Hepatocyte (in vitro differentiated cells): ENCODE data around the gene LRRC4C. TPM values are rescaled to one million over a fixed set of nuclear protein-coding genes. Genes with fewer than 3 reads are reported as not detected.

ENCODE experiments used
- DNase-seq: peaks from one replicate; pipeline ENCODE4 v3.0.0-alpha.2; 2016; ENCODE audit warnings: low spot score
- H2AFZ ChIP-seq: fragments of 200-600 bp; sonication (generic); 2 replicates; pipeline ENCODE4 v1.6.0; 2016; ENCODE audit warnings: antibody characterized with exemption, mild to moderate bottlenecking
- H3K27ac ChIP-seq: fragments of 200-600 bp; sonication (generic); 2 replicates; pipeline ENCODE4 v1.5.1; 2016; ENCODE audit warnings: mild to moderate bottlenecking
- H3K27me3 ChIP-seq: fragments of 200-600 bp; sonication (generic); 2 replicates; pipeline ENCODE4 v1.6.1; 2016
- H3K36me3 ChIP-seq: fragments of 200-600 bp; sonication (generic); replicated peaks from 2 replicates; pipeline ENCODE4 v1.5.1; 2016; ENCODE audit warnings: low read depth; ENCODE audit not compliant: insufficient read depth
- H3K4me1 ChIP-seq: fragments of 200-600 bp; sonication (generic); 2 replicates; pipeline ENCODE4 v1.5.1; 2016; ENCODE audit warnings: mild to moderate bottlenecking, moderate library complexity; ENCODE audit not compliant: insufficient read depth
- H3K4me2 ChIP-seq: fragments of 200-600 bp; sonication (generic); 2 replicates; pipeline ENCODE4 v1.6.0; 2016
- H3K4me3 ChIP-seq: fragments of 200-600 bp; sonication (generic); 2 replicates; pipeline ENCODE4 v1.5.1; 2016; ENCODE audit warnings: mild to moderate bottlenecking
- H3K79me2 ChIP-seq: fragments of 200-600 bp; sonication (generic); 2 replicates; pipeline ENCODE4 v1.6.0; 2017; ENCODE audit warnings: mild to moderate bottlenecking
- H3K9me2 ChIP-seq: fragments of 200-600 bp; sonication (generic); replicated peaks from 2 replicates; pipeline ENCODE4 v1.6.0; 2017; ENCODE audit warnings: mild to moderate bottlenecking; ENCODE audit not compliant: insufficient read depth
- H3K9me3 ChIP-seq: fragments of 200-600 bp; sonication (generic); 2 replicates; pipeline ENCODE4 v1.5.1; 2016; ENCODE audit warnings: low read depth, mild to moderate bottlenecking
- H4K20me1 ChIP-seq: fragments of 200-600 bp; sonication (generic); 2 replicates; pipeline ENCODE4 v1.6.0; 2016; ENCODE audit warnings: mild to moderate bottlenecking; ENCODE audit not compliant: insufficient read depth, poor library complexity, severe bottlenecking
- CTCF ChIP-seq: fragments of 200-600 bp; sonication (generic); IDR thresholded peaks from 2 replicates; pipeline ENCODE4 v1.5.1; 2016; ENCODE audit warnings: antibody characterized with exemption, mild to moderate bottlenecking; ENCODE audit not compliant: poor library complexity
- EZH2 ChIP-seq: fragments of 200-600 bp; sonication (generic); IDR thresholded peaks from 2 replicates; pipeline ENCODE4 v1.6.1; 2016; ENCODE audit warnings: antibody characterized with exemption, mild to moderate bottlenecking, borderline replicate concordance
- EZH2phosphoT487 ChIP-seq: fragments of 200-600 bp; sonication (generic); IDR thresholded peaks from one replicate; pipeline ENCODE4 v1.6.1; 2018; ENCODE audit warnings: antibody characterized with exemption, mild to moderate bottlenecking, low read depth, moderate library complexity; ENCODE audit not compliant: unreplicated experiment, severe bottlenecking
- WGBS: methylation state at CpG from one replicate; pipeline ENCODE4 v1.1.6; 2016; ENCODE audit warnings: low lambda C conversion rate; ENCODE audit errors: missing lambda C conversion rate; 5-methylcytosine and 5-hydroxymethylcytosine counted together
- polyA plus RNA-seq: library from polyadenylated mRNA; unstranded; fragments of >200 nt; fragmentation: Nextera tagmentation; extraction: Ambion mirVana; gene quantifications from 2 replicates; pipeline ENCODE4 v1.2.1, GENCODE V29; 2016
- total RNA-seq: library from RNA; depleted of rRNA; stranded (reverse); fragments of >200 nt; gene quantifications from 2 replicates; pipeline ENCODE4 v1.2.3, GENCODE V29; 2014

Gene LRRC4C
- total and polyA plus RNA-seq, 2 experiments from 2014 or later = 1.1 to 3.1 TPM

DNA sequence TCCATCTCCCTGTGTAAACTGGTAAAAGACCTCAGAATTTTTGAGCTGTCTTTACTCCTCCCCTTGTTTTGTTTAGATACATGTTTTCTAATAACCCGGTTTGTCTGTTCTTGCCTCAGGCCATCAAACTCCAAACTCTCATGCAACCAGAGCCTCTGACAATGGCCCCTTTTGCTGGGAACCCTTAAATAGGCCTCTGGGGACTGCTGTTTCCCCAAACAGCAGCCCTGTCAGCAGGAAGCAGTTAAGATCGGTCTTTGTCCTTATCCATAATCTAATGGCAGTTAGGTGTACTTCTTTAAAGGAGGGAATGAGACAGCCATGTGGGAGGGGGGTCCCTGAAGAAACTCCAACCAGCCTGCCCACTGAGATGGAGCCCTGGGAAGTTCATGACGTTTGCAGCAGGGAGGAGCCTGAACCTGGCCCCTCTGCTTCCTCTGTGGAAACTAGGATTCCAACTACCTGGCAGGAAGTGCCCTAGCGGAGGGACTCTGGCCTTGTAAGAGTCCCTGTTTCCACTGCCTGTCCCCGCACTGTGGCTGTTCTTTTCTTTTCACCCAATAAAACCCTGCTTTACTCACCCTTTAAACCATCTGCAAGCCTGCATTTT is 1354.4 kb downstream of the LRRC4C start:
- no peaks in the 10 kb centered on the region for H3K27me3 ChIP-seq
- H3K9me3 ChIP-seq = no peaks in the 10 kb centered on the region
- H3K79me2 ChIP-seq = no peaks in the 10 kb centered on the region
- H2AFZ ChIP-seq = no peak overlapping the region
- H3K4me2 ChIP-seq = no peak overlapping the region
- no peaks in the 10 kb centered on the region for H3K4me1 ChIP-seq
- no peaks in the 10 kb centered on the region for H3K36me3 ChIP-seq
- H4K20me1 ChIP-seq = no peaks in the 10 kb centered on the region
- WGBS = 66% methylated on average over 5 of the region's 5 CpGs
- H3K4me3 ChIP-seq = no peak overlapping the region
- DNase-seq = no peak
- no peak overlapping the region for H3K27ac ChIP-seq
- no peak for TF ChIP-seq EZH2
- no peak for TF ChIP-seq EZH2phosphoT487
- TF ChIP-seq CTCF = no peak
- H3K9me2 ChIP-seq = no peaks in the 10 kb centered on the region

DNA sequence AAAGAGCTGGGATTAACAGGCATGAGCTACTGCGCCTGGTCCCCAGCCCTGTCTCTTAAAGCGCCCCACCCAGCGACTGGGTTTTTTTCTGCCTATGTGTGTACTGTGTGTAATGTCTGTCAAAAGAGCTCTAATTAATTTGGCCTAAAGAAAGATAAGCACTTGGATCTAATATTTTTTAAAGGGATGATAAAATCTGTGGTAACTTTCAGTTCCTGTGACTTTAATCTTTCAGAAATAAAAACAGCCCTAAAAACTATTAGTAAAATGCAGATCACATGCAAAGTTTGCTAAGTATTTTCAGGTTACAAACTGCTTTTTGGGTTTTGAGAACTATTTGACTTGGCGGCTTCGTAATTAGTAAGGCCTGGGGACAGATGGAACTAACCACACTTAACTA is 1358.7 kb downstream of the LRRC4C start:
- Histone ChIP-seq H4K20me1 (no peaks in the 10 kb centered on the region), H3K4me3 (no peak overlapping the region), H3K36me3 (no peaks in the 10 kb centered on the region), H3K27me3 (no peaks in the 10 kb centered on the region), H3K27ac (no peak overlapping the region), H3K4me2 (no peak overlapping the region), H3K4me1 (no peaks in the 10 kb centered on the region), H3K79me2 (no peaks in the 10 kb centered on the region), H3K9me2 (no peaks in the 10 kb centered on the region), H2AFZ (no peak overlapping the region), H3K9me3 (no peaks in the 10 kb centered on the region)
- no peak for DNase-seq
- 83% methylated on average over 5 of the region's 5 CpGs for WGBS
- no peak for TF ChIP-seq EZH2

DNA sequence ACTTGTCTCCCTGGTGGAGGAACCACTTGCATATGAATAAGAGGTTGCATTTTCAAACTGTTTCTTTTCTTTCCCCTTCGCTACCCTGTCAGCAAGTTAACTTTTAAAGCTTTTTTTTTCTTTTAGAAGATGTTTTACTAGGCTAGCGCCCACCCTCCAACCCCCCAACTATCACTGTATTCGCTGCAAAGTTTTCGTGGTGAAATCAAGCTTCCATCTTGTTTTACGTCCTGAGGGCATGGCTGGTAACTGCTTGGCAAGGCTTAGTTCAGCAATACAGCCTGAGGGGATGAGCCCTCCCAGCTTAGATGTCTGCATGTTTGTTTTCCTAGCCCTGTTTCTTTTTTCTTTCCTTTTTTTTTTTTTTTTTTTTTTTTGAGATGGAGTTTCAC is 1359.3 kb downstream of the LRRC4C start:
- no peak overlapping the region for H3K4me3 ChIP-seq
- H3K27ac ChIP-seq = no peak overlapping the region
- TF ChIP-seq CTCF (no peak), EZH2phosphoT487 (no peak), EZH2 (no peak)
- H2AFZ ChIP-seq = no peak overlapping the region
- no peaks in the 10 kb centered on the region for H3K9me2 ChIP-seq
- no peaks in the 10 kb centered on the region for H3K27me3 ChIP-seq
- no peaks in the 10 kb centered on the region for H3K9me3 ChIP-seq
- no peak overlapping the region for H3K4me2 ChIP-seq
- H4K20me1 ChIP-seq = no peaks in the 10 kb centered on the region
- no peak for DNase-seq
- H3K4me1 ChIP-seq = no peaks in the 10 kb centered on the region
- no peaks in the 10 kb centered on the region for H3K36me3 ChIP-seq
- no peaks in the 10 kb centered on the region for H3K79me2 ChIP-seq
- 88% methylated on average over 5 of the region's 5 CpGs for WGBS

GRCh38 chr11:40099426-40100161 is 1359.9 kb downstream of the LRRC4C start:
- H4K20me1 ChIP-seq = no peaks in the 10 kb centered on the region
- H3K36me3 ChIP-seq = no peaks in the 10 kb centered on the region
- no peak for DNase-seq
- H3K27me3 ChIP-seq = no peaks in the 10 kb centered on the region
- no peak overlapping the region for H2AFZ ChIP-seq
- no peaks in the 10 kb centered on the region for H3K9me3 ChIP-seq
- no peak overlapping the region for H3K4me2 ChIP-seq
- no peak overlapping the region for H3K4me3 ChIP-seq
- H3K4me1 ChIP-seq = no peaks in the 10 kb centered on the region
- H3K27ac ChIP-seq = no peak overlapping the region
- H3K9me2 ChIP-seq = no peaks in the 10 kb centered on the region
- 85% methylated on average over 13 of the region's 13 CpGs for WGBS
- H3K79me2 ChIP-seq = no peaks in the 10 kb centered on the region
- no peak for TF ChIP-seq CTCF
- TF ChIP-seq EZH2phosphoT487 = no peak
- no peak for TF ChIP-seq EZH2
